Stimulated activated CD4-positive, alpha-beta T cell treated with anti-CD3 and anti-CD28 coated beads, TNF-alpha, amount 100 ng/mL, for 48 hours (primary cell): ENCODE data around the gene SHB.
A peak's percentile ranks its signal among the peaks of the same experiment; 100 is the strongest.
"Not testable (repeated sequence)": the region's sequence is repeated elsewhere in the genome, so short reads cannot be mapped to it uniquely, and the experiment has no call there.

Experiments used
- DNase-seq, 3 donors: peaks; one replicate each; pipeline ENCODE4 v3.0.0-alpha.2; 2020; ENCODE audit warnings: low read depth in 3 of 3

Gene SHB

GRCh38 chr9:37903647-37904444 lies 165.2 kb downstream of the SHB start, which contains the start of gene SLC25A51:
Gene SLC25A51, minus strand, starts transcription at chr9:37904127. Its CDS starts 15,577 bp downstream, at chr9:37888550.
- DNase-seq = peak; percentile 85 to 92 (median 89)

DNA sequence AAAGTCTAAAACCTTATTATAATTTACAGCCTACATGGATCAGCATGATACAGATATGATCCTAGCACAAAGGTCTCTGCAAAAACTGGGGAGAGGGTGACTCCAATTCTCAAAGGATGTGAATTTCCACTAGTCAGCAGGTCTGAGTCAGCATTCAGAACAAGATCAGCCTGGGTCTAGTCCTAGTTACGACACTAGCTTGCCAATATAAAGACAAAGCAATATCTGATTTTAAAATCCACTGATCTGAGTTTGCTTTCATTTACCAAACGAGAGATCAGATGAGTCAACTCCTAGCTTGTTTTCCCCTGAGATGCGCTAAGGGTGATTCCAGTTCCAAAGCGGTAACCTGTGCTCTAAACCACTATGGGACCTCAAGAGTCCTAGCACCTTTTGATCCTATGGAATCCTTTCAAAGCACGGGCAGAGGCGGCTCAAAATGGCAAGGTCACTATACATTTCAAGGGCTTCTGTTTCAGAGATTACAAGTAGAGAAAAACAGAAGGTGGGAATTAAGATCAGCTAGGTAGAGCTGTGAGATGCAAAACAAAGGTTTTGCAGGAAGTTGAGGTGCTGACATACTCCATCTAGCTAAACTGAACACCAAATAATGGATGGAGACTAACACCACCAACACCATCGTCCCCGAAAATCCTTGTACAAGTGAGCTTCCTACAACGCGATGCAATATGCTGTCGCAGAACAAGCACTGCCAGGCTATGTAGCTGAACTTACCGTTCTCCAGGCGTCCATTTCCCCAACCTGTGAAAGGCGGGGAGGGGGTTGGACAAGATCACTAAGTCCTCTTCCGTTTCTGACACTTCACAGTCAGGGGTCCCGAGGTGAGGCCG lies 166.0 kb downstream of the SHB start:
- DNase-seq = peak in 1 of 3 donors; percentile 3

- DNase-seq = no peak
Observed at GRCh38 chr9:37902131-37902530, 166.9 kb downstream of the SHB start.

GRCh38 chr9:37899041-37899440 lies 170.0 kb downstream of the SHB start:
- no peak for DNase-seq

GRCh38 chr9:37897665-37898064 lies 171.4 kb downstream of the SHB start:
- DNase-seq = no peak

- no peak for DNase-seq
Observed at GRCh38 chr9:37892063-37892462, 177.0 kb downstream of the SHB start.

DNA sequence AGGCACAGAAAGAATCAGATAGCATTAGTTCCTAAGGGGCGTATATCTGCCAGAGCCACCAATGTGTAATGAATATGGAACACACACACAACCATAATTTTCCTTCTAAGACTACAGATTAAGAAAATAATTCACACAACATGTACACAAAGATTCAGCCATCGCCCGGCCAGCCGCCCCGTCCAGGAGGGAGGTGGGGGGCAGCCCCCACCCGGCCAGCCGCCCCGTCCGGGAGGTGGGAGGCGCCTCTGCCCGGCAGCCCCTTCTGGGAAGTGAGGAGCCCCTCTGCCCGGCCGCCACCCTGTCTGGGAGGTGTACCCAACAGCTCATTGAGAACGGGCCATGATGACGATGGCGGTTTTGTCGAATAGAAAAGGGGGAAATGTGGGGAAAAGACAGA lies 178.0 kb downstream of the SHB start:
- not testable (repeated sequence) for DNase-seq

GRCh38 chr9:37889536-37889935 lies 179.5 kb downstream of the SHB start:
- DNase-seq = no peak

- not testable (repeated sequence) for DNase-seq
Observed at GRCh38 chr9:37887977-37888583, 180.9 kb downstream of the SHB start.

DNA sequence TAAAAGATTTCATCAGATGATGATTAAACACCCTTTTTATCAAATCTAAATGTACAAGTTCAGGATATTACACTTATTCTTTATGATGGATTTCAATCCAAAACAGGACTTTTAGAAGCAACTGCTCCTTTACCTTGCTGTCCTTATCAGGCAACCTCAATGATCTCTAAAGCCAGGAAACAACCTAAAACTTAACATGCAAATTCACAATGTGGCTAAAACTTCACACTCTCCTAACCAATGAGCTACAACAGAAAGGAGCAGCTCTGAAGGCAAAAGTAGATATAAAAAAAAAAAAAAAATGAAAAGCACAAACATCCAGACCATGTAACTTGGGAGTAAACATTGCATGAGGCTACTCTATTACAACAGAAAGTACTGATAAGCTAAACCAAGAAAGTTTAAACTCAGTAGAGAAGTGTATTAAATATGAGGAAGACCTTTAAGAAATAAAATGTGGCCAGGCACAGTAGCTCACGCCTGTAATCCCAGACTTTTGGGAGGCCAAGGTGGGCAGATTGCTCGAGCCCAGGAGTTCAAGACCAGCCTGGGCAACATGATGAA lies 188.0 kb downstream of the SHB start:
- no peak for DNase-seq

DNA sequence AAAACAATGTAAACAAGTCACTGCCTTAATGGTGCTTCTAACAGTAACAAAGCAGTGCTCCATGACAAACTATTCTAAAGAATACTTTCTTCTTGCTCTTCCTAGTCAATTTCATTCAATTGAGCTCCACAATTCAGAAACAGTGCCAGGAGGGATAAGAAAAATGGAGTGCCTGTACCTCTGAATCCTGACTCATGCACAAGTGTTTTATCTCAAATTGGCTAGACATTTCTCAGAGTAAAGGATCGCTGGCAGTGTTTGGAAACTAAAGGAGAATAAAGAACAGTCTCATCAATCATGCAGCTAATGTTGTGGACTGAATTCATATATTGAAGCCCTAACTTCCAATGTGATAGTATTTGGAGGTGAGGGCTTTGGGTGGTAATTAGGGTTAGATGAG lies 192.7 kb downstream of the SHB start:
- DNase-seq = no peak

- no peak for DNase-seq
Observed at GRCh38 chr9:37873955-37874354, 195.1 kb downstream of the SHB start.

DNA sequence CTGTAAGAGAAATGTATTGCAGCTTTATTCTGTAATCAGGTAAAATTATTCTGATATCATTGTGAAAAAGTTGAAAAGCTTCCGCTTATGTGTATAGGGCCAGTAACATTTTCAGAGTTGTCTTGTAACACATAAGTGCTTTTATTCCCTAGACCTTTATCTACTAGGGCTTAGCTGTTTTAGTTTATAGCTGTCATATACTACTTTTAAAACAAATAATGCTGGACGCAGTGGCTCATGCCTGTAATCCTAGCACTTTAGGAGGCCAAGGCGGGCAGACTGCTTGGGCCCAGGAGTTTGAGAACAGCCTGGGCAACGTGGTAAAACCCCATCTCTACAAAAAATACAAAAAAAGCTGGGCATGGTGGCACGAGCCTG lies 198.2 kb downstream of the SHB start:
- no peak for DNase-seq

DNA sequence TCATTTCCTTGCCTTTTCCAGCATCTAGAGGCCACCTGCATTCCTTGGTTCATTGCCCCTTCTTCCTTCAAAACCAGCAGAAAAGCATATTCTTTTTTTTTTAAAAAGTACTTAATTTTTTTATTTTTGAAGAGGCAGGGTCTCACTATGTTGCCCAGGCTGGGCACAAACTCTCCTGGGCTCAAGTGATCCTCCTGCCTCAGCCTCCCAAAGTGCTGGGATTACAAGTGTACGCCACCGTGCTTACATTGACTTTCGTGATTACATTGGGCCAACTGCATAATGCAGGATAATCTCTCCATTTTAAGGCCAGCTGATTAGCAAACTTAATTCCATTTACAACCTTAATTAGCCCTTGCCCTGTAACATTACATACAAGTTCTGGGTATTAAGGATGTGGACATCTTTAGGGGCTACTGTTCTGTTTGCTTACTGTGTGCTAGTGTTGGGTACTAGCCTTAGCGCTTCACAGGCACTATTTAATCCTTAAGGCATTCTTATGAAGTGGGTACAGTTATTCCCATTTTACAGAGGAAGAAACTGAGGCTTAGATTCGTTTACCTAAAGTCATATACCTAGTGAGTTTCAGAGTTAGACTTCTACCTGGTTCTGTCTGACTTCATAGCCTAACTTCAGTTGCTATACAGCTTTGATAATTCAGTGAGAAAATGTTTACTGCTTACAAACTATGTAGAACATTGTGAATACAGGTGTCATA lies 198.8 kb downstream of the SHB start:
- no peak for DNase-seq
